Stimulated activated CD4-positive, alpha-beta T cell treated with anti-CD3 and anti-CD28 coated beads, Interleukin-1b, Interleukin-23, amount 100 ng/mL, for 4 hours (primary cell): ENCODE results near the gene CTNS.

ENCODE experiments used
- DNase-seq, 2 donors: peaks; one replicate each; pipeline ENCODE4 v3.0.0-alpha.2; 2020; ENCODE audit warnings: low read depth in 2 of 2

CTNS gene

DNA sequence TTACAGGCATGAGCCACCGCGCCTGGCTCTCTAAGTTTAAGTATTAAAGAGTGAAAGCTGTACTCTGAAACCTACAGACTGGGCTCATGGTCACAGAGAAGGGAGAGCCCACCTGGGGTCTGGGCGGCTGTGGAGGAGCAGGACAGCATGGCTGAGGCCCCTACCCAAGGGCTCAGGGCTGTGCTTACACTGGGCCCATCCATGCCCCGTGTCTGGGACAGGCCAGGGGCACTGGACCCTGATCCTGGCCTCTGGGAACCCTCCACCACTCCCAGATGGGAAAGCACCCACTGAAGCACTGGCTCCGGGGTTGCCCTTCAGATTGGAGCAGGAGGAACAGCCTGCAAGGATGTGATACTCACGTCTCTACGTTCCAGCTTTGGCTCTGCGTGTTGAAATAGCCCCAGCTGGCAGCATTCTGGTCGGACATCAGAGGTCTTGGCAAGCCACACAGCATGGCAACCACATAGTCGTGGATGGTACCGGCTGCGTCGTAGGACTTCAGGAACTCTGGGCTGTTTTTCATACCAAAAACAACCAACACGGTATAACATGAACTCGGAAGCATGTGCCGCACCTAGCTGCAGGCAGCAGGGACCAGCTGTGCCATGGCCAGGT, 13.5 kb upstream of the CTNS start:
- no peak for DNase-seq

DNA sequence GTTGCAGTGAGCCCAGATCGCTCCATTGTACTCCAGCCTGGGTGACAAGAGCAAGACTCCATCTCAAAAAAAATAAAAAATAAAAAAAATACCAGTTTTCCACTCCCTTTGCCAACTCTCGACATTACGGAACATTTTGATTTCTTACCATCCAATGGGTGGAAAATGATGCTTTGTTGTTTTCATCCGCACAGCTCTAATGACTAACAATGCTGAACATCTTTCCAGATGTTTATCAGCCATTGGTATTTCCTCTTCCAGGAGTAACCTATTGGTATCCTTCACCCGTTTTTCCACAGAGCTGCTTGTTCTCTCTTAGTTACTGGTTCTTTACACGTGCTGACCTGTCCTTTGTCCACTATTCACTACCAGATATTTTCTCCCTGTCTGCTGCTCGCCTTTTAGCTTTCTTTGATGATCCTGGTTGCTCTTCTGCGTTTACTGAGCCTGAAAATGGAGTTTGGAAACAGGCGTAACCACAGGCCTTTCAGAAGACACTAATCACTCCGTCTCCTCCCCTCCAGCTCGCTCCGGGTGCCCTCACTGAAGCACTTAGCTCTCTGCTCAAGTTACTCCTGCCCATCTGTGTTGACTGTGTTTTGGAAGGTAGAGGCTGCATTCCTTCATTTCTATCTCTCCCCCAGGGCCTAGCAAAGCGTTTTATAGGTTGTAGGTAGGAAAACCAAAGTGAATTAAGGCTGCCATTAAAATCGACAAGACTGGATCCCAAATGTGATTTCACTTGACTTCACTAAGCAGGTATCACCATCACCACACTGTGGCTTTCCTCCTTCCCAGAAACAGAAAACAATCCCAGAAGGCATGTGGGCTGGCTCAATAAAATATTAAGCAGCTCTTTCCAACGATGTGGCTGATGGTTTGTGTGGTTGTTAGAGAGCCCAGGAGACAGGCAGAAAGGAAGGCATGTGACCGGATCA, 9.5 kb upstream of the CTNS start:
- no peak for DNase-seq

DNA sequence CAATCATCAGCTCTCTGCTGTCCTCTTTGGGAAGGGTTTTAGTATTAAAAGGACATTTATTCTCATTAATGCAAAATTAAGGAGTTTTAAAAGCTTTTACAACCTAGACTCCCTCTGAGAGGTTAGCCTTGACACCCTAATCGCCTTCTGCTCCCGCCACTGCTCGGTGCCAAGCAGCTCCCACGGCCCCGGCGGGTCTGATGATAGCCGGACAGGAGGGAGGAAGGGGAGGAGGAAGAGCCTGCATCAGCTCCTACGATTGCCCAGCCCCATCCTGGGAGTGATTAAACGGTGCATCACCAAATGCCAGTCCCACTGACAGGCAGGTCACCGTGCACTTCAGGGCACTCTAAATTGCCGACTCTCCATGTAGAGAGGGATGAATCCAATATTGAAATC, 8.8 kb upstream of the CTNS start:
- no peak for DNase-seq

DNA sequence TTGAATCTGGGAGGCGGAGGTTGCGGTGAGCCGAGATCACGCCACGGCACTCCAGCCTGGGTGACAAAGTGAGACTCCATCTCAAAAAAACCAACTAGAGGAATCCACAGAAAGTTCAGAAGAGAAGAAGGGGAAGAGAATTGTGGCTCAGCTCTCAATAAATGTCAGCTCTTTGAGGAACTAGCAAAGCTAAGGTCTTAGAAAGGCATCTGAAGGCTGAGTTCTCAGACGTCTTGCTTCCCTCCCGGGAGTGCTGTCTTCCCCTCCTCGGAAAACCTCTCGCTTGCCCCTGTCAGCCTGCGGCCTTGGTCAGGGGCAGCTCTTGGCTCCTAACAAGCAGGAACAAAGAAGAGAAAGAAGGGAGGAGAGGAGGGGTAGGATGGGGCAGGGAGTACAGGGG, 5.8 kb upstream of the CTNS start:
- DNase-seq = no peak

DNA sequence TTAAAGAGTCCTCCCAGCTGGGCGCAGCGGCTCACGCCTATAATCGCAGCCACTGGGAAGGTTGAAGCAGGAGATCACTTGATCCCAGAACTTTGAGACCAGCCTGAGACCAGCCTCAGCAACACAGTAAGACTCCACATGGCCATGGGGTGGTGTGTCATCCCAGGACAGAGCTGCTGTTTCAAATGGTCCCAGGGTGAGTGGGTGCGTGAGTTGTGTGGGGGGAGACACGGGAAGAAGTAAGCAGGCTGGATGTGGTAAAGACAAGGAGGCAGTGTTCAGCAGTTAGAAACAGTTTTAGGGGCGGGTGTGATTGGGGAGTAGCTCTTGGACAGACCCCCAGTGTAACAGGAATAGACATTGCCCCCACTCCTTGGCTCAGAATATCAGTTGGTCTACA, 4.3 kb upstream of the CTNS start:
- DNase-seq = no peak

DNA sequence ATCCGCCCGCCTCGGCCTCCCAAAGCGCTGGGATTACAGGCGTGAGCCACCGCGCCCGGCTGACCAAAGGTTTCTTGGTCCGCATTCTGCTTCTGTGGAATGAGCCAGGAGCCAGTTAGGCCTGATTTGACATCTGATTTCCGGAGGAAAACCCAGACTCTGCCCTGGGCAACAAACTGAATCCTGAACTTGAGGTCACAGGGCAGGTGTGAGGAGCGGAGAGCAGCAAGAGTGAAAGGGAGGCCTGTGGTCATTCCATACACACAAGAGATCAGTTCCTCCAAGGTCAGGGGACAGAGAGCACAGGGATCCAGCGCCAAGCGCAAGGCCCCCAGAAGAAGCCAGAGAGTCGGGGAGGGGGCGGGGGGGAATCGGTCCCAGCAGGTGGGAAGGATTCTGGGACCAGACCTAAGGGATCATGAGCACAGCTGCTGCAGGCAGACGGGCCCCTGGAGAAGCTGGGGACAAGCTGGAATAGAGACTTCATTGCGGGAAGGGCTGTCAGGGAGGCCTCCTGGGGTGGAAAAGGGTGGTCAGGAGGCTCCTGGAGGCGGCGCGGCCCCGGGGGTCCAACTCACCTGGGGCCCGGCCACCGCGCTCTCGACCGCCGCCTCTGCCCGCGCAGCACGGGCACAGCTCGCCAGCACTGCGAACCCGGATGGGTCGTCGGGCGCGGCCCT, 946 bp upstream of the CTNS start:
- DNase-seq = peak in 1 of 2 donors; percentile 1

DNA sequence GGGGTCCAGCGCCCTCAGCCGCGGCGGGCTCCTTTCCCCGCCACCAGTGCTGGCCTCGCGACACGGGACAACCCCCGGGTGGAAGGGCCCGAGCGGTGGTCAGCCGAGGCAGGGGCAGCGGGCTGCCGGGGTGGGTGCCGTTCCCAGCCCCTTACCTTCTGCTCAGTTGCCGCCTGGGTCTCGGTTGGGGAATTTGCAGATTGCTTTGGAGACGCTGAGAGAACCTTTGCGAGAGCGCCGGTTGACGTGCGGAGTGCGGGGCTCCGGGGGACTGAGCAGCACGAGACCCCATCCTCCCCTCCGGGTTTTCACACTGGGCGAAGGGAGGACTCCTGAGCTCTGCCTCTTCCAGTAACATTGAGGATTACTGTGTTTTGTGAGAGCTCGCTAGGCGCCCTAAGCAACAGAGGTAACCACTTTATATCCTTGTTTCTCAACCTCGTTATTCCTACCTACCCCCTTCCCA, 381 bp downstream of the CTNS start:
- DNase-seq = no peak

DNA sequence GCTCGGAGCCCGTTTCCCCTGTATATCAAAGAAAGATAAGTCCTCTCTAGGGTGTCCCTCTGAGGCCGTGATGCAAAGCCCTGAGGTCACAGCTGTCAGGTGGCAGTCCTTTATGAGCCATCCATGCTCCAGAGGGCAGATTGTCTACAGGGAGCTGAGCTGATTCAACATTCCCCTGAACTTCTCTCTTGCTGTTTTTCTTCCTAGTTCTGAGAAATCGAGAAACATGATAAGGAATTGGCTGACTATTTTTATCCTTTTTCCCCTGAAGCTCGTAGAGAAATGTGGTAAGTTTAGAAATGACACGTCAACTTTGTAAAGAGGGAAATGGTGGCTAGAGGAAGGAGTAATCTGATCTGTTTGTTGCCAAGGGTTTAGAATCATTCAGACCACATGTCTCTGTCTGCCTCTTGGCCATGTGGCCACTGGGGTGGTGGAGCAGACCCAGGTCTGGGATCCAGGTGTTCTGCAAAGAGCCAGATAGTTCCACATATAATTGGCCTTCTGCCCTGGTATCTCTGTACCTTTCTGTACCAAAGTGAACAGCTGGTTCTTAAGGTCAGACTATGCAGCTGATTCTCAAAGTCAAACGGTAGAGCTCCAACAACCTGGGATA, 3.5 kb downstream of the CTNS start:
- DNase-seq = no peak

DNA sequence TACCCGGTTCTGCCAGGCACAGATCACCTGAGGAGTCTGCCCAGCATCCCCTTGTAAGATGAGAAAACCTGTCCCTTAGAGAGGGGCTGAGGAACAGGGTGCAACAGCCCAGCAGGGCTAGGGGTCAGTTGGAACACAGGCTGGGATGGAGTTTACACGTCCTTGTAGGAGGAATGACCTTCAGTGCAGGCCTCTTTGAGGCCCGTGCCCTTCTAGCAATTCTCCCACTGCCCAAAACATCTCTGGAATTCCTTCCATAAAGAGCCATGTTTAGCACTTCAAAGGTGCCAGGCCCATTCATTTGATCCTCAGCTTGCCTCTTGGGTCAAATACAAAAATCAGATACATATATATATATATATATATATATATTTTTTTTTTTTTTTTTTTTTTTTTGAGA, 4.5 kb downstream of the CTNS start:
- no peak for DNase-seq

DNA sequence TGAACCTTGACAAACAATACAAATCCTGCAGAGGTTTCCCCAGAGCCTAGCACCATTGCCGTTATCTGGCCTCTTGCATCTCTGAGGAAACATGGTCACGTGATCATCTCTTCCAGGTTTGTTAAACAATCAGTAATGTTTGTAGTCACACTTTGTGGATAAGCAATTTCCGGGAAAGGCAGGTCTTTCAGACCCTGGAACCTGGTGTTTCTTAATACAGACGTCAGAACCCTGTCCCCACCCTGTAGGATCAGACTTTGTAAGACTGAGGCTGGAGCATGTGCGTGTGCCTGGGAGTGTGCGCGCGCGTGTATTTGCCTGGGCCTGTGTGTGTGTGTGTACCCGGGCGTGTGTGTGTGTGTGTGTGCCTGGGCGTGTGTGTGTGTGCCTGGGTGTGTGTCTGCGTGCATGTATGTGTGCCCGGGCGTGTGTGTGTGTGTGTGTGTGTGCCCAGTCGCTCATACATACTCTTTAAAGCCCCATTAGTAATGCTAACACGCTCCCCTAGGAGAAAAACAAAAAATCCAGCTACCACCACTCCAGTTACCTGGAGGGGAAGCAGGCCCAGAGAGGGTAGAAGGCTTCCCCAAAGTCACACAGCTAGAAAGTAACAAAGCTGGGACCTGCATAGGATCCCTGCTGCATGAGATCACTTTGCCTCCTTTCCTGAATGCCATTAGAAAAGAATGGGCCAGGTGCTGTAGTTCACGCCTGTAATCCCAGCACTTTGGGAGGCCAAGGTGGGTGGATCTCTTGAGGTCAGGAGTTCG, 5.3 kb downstream of the CTNS start:
- no peak for DNase-seq

DNA sequence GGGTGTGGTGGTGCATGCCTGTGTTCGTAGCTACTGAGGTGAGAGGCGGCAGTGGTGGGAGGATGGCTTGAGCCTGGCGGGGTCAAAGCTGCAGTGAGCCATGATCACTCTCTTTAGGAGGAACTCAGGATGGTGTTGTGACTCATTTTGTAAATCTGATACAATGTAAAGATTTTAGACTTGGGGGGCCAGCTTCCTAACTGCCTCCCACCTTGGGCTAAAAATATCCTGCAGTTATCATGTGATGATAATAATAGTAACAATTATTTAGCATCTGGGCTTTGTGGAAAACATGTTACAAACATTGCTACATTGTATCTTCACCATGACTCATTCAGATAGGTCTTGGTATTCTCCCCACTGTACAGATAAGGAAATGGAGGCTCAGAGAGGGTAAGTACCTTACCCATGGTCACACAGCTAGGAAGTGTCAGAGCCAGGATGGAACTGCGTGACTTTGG, 7.4 kb downstream of the CTNS start:
- no peak for DNase-seq

DNA sequence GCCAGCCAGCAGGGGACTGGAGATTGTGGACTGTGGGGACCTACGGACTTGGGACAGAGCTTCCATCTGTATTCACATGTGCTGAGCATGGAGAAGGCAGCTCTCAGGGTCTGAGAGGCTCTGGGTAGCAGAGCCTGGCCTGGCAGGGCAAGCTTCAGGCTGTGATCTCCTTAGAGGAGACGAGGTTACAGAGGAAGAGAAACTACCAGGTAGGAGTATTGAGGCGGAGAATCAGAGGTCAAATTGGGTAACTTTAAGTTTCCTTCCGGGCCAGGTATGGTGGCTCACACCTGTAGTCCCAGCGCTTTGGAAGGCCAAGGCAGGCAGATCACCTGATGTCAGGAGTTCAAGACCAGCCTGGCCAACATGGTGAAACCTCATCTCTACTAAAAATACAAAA, 8.8 kb downstream of the CTNS start:
- no peak for DNase-seq

DNA sequence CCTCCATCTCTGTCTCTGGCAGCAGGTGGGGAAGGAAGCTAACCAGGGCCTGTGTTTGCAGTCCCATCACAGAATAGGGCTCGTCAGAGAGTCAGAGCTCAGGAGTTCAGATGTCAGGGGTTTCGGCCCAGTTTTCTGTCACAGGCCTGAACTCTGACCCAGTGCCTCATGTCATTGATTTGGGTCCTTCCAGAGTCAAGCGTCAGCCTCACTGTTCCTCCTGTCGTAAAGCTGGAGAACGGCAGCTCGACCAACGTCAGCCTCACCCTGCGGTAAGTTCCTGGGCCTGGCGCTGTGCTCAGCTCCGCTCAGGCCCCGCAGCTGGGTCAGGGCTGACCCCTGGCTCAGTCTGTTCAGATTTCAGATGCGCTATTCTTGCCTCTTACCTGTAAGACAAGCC, 10.7 kb downstream of the CTNS start:
- DNase-seq = no peak

DNA sequence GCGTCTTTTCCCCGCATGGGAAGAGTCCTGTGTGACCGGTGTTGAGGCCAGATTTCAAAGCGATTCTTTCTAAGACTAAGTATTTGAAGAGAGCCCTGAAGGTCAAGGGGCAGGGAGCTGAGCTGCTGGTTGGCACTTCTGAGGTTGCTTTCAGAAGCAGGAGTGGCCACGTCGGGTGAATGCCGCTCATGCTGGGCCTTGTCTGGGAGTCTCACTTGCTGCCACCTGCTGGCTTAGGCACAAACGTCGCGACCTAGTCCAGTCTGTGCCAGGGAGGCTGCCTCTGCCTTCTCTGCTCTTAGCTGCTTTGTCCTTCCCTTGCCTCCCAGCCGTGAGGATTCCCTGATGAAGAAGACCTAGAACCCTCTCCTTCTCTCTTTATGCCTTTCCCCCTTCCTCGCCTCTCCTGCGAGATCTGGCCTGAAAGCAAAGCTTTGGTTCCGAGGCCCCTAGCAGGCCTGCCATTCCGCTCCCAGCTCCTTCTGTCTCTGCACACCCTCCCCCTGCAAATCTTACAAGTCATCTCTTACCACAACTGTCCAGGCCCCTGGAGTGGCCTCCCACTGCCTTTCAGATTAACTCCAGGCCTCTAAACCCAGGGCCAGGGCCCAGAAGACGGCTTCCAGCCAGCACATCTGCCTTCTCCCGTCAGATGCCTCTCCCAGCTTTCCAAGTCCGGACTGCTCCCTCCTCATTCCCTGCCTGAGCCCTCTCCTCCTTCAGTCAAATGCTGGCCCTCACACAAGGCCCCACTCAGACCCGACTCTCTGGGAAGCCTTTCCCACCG, 11.4 kb downstream of the CTNS start:
- DNase-seq = peak in 1 of 2 donors; percentile 28

DNA sequence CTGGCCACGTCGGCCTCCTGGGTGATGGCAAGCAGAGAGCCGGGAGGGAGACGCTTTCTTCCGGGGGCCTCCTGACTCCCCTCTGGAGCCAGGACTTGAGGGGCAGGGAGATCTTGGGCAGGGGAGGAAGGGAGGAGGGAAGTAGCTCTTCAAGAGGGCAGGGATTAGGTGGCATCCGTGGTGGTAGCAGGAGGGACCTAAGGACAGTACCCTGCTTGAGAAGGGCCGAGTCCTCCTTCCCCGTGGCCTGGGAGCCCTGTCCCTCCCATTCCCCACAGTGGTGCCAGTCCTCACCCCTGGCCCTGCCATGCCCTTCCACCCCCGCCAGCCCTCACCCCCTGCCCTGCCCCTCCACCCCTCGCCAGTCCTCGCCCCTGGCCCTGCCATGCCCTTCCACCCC, 19.2 kb downstream of the CTNS start:
- DNase-seq = no peak

DNA sequence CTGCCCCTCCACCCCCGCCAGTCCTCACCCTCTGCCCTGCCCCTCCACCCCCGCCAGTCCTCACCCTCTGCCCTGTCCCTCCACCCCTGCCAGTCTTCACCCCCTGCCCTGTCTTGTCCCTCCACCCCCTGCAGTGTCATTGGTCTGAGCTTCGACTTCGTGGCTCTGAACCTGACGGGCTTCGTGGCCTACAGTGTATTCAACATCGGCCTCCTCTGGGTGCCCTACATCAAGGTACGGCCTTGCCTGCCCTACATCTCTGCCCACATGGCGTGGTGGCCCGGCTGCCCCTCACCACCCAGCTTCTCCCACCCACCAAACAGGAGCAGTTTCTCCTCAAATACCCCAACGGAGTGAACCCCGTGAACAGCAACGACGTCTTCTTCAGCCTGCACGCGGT, 19.8 kb downstream of the CTNS start:
- no peak for DNase-seq

DNA sequence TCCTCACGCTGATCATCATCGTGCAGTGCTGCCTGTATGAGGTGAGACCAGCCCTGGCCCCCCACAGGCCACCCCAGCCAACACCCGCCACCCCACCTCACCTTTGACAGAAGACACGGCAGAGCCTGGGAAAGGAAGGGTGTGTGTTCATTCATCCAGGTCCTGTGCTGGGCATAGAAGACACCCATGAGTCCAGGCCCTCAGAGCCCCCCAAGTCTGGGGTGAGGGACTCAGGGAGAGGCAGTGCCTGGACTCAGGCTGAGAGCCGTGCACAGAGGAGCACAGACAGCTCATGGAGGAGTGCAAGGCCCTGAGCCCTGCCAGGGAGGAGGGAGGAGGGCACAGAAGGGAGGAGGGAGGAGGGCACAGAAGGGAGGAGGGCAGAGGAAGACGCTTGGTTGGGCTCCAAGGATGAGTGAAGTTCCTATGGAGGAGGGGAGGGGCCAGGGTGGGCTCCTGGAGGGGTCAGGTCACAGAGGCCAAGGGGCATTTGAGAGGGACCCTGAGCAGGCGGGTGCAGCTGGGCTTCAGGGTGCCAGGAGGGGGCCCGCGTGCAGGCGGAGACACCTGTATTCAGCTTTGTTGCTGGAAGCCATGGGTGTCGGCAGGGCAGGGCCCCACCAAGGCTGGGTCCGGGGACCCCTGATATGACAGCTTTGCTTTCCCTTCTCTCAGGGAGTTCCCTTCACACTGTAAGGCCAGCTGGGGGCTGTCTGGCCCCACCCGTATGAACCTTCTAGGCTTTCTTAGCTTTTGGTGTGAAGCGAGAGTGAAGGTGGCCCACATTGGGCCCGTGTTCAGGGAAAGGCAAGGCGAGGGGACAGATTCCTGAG, 20.4 kb downstream of the CTNS start:
- DNase-seq = no peak

DNA sequence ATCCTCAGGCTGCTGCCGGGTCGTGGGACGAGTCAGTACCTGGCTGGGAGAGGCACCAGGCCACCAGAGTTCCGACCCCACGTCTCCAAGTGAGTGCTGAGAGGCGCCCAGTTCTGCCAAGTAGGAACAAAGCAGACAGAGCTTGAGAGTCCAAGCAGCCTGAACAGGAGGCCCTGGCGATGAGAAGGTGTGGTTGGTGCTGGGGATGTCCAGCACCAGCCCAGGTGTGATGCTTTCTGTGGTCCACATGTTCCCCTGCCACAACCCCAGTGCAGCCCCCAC, 21.0 kb downstream of the CTNS start:
- no peak for DNase-seq

DNA sequence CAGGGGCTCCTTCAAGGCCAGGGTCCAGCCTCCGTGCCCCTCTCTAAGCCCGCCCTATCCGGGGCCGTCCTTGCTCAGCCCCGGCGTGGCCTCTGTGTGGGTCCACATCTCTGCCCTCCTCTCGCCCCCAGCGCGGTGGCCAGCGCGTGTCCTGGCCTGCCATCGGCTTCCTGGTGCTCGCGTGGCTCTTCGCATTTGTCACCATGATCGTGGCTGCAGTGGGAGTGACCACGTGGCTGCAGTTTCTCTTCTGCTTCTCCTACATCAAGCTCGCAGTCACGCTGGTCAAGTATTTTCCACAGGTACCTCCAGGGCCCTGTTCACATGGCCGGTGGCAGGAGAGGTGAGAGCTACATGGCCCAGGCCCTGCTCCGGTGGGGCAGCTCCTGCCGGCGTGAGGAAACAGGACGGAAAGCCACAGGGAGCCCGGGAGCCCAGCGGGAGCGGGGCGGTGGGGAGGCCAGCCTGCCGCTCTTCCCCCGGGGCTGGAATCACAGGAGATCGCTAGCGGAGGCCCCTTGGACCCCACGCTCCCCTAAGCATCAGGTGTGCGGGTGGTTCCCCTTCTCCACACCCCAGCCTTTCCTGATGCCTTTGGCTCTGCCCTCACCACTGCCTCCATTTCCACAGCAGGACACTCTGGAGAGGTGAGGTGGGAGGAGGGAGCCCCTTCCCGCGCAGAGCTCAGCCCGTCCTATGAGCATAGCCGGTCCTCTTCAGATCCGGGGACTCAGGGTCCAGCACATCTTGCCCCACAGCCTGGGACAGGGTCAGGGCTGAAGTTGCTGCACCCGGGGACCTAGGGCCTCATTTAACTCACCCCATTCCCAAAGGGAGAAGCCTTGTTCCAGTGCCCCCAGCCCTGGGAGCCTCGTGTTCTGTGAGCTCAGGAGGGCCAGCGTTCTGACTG, 21.6 kb downstream of the CTNS start:
- DNase-seq = no peak
